ENCODE data around the gene EFNA2.
A peak's percentile ranks its signal among the peaks of the same experiment; 100 is the strongest.
"Not testable (repeated sequence)": the region's sequence is repeated elsewhere in the genome, so short reads cannot be mapped to it uniquely, and the experiment has no call there.

Gene EFNA2

DNA sequence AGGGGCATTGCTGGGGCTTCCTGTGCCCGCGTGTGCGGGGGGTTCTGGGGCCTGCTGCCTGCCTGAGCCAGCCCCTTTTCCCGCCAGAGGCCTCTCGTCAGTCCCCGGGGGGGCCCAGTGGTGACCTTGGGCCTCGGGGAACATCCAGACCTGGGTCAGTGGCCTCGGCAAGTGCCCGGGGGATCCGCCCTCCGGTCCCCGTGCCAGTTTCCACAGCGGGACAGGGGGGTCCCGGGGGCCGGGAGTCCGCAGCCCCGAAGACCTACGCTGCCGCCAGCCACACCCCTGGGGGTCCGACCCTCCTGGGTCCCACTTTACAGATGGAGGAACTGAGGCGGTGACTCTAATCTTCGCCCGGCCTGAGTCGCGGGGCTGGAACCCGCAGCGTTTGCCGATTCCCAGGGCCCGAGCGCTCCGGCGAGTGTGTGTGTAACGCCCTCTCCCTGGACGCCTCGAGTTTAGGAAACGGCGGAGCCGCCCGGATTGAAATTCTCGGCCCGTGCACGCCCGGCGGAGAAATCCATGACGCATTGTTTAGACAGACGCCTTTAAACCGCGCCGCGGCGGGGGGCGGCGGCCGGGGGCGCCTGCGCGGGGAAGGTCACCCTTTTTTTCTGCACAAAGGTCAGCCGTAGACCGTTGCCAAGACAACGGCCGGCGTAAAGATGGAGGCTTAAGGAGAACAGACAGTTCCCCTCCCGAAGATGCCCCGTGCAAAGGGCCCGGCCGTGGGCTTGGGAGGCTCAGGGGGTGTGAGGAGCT lies 39.3 kb downstream of the EFNA2 start:
- Histone ChIP-seq H3K4me3 (peak overlapping the region; percentile 46), H3K27me3 (peaks cover 54% of the 10 kb centered on the region), H3K4me2 (peak overlapping the region; percentile 53)

DNA sequence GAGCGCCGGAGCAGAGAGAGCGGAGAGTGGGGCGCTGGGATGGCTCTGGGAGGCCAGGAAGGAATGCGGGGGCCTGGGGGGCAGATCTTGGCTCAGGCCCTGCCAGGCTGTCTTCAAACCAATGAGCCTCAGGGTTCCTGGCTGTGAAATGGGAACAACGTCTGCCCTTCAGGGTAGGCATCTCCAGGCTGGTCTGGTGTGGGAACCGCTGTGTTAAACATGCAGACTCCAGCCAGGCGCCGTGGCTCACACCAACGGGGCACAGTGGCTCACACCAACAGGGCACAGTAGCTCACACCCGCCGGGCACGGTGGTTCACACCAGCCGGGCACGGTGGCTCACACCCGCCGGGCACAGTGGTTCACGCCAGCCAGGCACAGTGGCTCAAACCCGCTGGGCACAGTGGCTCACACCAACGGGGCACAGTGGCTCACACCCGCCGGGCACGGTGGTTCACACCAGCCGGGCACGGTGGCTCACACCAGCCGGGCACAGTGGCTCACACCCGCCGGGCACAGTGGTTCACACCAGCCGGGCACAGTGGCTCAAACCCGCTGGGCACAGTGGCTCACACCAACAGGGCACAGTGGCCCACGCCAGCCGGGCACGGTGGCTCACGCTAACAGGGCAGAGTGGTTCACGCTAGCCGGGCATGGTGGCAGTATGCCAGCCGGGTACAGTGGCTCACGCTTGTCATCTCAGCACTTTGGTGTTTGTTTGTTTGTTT lies 40.1 kb downstream of the EFNA2 start:
- Histone ChIP-seq H3K9me3 (no peaks in the 10 kb centered on the region), H3K27ac (no peak overlapping the region), H3K4me2 (peak overlapping the region; percentile 53), H3K4me3 (peak overlapping the region; percentile 46), H3K9ac (no peak overlapping the region), H3K27me3 (peaks cover 48% of the 10 kb centered on the region), H3K36me3 (no peaks in the 10 kb centered on the region), H3K4me1 (peaks cover 73% of the 10 kb centered on the region), H4K20me1 (no peaks in the 10 kb centered on the region)
- TF ChIP-seq Cebpa-rat (IDR thresholded peaks at IDR 0.05): no peak

More for the DNA sequence above, 39.3 kb downstream of the EFNA2 start:
- Histone ChIP-seq H3K9me3 (no peaks in the 10 kb centered on the region), H3K4me1 (peaks cover 66% of the 10 kb centered on the region), H3K9ac (no peak overlapping the region), H3K36me3 (no peaks in the 10 kb centered on the region), H4K20me1 (no peaks in the 10 kb centered on the region), H3K27ac (no peak overlapping the region)
- no peak for TF ChIP-seq Cebpa-rat (IDR thresholded peaks at IDR 0.05)

DNA sequence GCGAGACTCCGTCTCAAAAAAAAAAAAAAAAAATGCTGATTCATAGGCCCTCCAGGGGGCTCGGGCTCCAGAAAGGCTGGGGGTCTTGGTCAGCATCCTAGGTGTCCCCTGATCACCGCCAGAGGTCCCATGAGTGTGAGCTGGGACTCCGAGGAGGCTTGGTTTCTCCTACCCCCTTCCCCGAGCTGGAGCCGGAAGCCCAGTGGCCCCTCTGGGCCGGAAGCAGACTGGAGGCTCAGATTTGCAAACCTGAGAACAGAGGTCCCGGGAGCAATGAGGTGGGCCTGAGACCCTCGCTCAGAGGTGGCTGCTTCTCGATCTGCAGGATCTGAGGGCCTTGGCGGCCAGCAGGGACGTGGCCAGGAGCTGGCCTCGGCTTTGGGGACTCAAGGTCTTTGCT lies 41.5 kb downstream of the EFNA2 start:
- no peak overlapping the region for H3K27ac ChIP-seq
- H3K36me3 ChIP-seq: no peaks in the 10 kb centered on the region
- no peak overlapping the region for H3K9ac ChIP-seq
- H3K27me3 ChIP-seq: peaks cover 41% of the 10 kb centered on the region
- no peak overlapping the region for H3K4me3 ChIP-seq
- no peaks in the 10 kb centered on the region for H3K9me3 ChIP-seq
- TF ChIP-seq Cebpa-rat (IDR thresholded peaks at IDR 0.05): no peak
- peak overlapping the region; percentile 52 for H3K4me2 ChIP-seq
- H4K20me1 ChIP-seq: no peaks in the 10 kb centered on the region
- peaks cover 78% of the 10 kb centered on the region for H3K4me1 ChIP-seq

DNA sequence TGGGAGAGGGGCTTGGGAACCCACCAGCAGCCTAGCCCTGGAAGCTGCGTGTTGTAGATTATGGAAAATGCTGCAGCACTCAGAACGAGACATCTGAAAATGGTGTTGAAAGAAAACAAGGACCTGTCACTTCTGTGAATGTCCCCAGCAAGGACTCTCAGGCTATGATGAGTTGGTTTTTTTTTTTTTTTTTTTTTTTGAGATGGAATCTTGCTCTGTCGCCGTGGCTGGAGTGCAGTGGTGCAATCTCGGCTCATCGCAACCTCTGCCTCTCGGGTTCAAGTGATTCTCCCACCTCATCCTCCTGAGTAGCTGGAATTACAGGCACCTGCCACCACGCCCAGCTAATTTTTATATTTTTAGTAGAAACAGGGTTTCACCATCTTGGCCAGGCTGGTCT lies 46.5 kb downstream of the EFNA2 start:
- not testable (repeated sequence) for H3K36me3 ChIP-seq, H4K20me1 ChIP-seq, H3K27me3 ChIP-seq, H3K4me3 ChIP-seq, H3K9me3 ChIP-seq
- Histone ChIP-seq H3K4me2 (peak overlapping the region; percentile 91), H3K4me1 (peaks cover 74% of the 10 kb centered on the region), H3K27ac (peak overlapping the region; percentile 69), H3K9ac (peak overlapping the region; percentile 69; the same call in 1 of the 2 replicates)

DNA sequence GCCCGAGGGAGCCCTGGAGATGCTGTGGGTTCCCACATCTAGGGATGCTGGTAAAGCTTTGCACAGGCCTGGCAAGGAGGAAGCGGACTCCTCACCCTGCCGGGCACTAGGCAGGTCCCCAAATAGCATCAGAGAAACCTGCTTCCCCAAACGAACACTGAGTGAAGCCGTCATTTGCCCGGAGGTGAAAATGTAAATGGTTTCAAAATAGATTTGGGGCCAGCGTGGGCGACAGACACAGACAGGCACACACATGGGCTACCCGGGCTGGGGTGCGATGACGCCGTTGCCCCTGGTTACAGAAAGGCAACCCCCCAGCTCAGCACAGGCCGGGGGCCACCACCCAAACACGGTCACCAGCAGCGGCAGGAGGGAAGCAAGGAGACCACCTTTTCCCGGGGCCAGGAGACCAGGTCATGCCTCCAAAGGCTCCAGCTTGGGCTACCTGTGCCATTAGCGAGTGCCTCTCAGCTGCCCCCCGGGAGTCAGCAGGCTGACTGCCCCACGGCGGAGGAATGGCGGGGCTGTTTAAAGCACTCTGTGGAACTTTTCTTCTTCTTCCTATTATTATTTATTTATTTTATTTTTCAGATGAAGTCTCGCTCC lies 50.5 kb downstream of the EFNA2 start:
- Histone ChIP-seq H3K4me1 (peaks cover 68% of the 10 kb centered on the region), H3K36me3 (no peaks in the 10 kb centered on the region), H3K9ac (no peak overlapping the region), H3K9me3 (no peaks in the 10 kb centered on the region), H4K20me1 (no peaks in the 10 kb centered on the region), H3K4me3 (no peak overlapping the region), H3K4me2 (peak overlapping the region; percentile 71), H3K27me3 (no peaks in the 10 kb centered on the region), H3K27ac (no peak overlapping the region)
- no peak for TF ChIP-seq Cebpa-rat (IDR thresholded peaks at IDR 0.05)

DNA sequence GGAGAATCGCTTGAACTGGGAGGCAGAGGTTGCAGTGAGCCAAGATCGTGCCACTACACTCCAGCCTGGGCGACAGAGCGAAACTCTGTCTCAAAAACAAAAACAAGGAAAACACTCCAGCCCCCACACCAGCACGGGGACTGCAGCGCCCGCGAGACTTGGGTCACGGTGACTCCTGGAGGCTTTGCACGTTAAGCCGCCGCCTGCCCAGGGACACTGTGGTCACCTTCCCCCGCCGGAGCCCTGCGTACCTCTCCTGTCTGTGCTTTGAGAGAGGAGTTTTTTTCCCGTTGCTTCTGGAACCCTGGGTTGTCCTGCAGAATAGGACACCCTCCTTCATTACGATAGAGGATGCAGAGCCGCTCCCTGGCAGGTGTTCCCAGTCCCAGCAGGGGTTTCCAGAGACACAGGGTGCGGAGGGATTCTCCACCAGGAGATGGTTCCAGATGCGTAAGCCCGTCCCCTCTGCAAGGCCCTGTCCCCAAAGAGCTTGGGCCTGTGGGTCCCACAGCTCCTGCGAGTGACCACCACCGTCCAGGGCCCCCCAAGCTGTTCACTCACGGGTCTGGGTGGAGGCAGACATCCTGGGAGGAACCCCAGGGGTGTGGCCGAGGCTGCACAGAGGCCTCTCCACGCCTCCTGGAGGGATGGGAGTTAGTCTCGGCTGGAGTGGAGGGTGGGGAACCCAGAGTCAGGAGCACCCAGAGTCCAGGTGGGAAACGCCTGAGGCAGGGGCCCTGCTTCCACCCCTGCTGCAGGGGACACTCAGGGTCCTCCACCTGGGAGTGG lies 55.2 kb downstream of the EFNA2 start:
- H3K4me3 ChIP-seq: no peak overlapping the region
- no peak overlapping the region for H3K27ac ChIP-seq
- peak overlapping the region; percentile 4; the same call in 1 of the 2 replicates for H3K4me2 ChIP-seq
- no peaks in the 10 kb centered on the region for H3K36me3 ChIP-seq
- H3K9me3 ChIP-seq: no peaks in the 10 kb centered on the region
- no peaks in the 10 kb centered on the region for H3K27me3 ChIP-seq
- no peak overlapping the region for H3K9ac ChIP-seq
- H3K4me1 ChIP-seq: peaks cover 48% of the 10 kb centered on the region
- TF ChIP-seq Cebpa-rat (IDR thresholded peaks at IDR 0.05): no peak
- no peaks in the 10 kb centered on the region for H4K20me1 ChIP-seq

DNA sequence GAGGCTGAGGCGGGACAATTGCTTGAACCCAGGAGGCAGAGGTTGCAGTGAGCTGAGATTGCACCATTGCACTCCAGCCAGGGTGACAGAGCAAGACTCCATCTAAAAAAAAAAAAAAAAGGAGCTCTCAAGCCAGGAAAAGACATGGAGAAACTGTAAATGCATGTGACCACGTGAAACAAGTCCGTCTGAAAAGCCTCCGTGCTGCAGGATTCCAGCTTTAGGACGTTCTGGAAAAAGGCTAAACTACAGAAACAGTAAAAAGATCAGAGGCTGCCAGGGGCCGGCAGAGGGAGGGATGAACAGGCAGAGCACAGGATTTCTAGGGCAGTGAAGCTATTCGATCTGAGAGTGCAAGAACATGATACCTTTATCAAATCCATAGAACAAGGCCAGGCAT lies 57.4 kb downstream of the EFNA2 start:
- no peak for TF ChIP-seq Cebpa-rat (IDR thresholded peaks at IDR 0.05)
- no peak overlapping the region for H3K4me2 ChIP-seq
- H3K27me3 ChIP-seq: no peaks in the 10 kb centered on the region
- H3K36me3 ChIP-seq: no peaks in the 10 kb centered on the region
- H3K4me3 ChIP-seq: no peak overlapping the region
- no peak overlapping the region for H3K9ac ChIP-seq
- no peaks in the 10 kb centered on the region for H3K9me3 ChIP-seq
- H3K4me1 ChIP-seq: peaks cover 48% of the 10 kb centered on the region
- H3K27ac ChIP-seq: no peak overlapping the region
- H4K20me1 ChIP-seq: no peaks in the 10 kb centered on the region

DNA sequence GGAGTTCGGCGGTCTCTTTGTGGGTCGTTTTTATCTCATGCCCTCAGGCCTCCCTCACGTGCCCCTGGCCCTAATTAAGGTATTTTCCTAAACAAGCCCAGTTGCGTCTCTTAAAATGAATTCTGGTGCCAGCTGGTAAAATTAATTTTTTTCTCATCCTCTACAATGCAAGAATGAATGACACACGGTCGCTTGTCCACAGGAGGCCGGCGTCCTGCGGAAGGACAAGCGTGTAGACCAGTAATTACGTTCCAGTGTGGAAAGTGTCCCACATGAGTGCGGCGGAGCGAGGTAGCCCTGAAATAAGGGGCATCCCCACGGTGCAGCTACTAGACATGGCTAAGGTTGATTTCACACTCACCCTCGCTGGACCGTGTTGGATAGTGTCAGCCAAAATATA lies 63.5 kb downstream of the EFNA2 start:
- Histone ChIP-seq H3K27me3 (no peaks in the 10 kb centered on the region), H3K27ac (no peak overlapping the region), H3K4me3 (no peak overlapping the region), H3K4me2 (no peak overlapping the region), H3K9ac (no peak overlapping the region), H3K36me3 (no peaks in the 10 kb centered on the region), H3K9me3 (no peaks in the 10 kb centered on the region), H3K4me1 (peaks cover 42% of the 10 kb centered on the region), H4K20me1 (no peaks in the 10 kb centered on the region)
- TF ChIP-seq Cebpa-rat (IDR thresholded peaks at IDR 0.05): no peak

DNA sequence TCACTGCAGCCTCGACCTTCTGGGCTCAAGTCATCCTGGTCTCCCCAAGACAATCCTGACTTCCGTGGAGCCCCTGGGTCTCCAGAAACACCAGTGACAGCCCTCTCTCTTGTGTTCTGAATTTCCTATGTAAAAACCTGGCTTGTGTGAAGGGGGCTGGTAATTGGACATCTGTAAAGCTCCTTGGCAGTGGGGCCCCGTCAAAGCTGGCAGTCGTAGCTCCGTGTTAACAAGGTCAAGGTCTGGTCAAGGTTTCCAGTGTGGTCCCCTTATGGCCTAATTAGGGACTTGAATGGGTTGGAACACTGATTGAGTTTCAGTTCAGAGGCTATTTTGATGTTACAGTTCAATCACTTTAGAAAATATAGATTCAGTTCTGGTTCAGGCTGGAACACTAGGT lies 65.2 kb downstream of the EFNA2 start:
- Histone ChIP-seq H3K4me3 (no peak overlapping the region), H3K36me3 (no peaks in the 10 kb centered on the region), H3K4me1 (peaks cover 32% of the 10 kb centered on the region), H3K27me3 (no peaks in the 10 kb centered on the region), H3K9me3 (no peaks in the 10 kb centered on the region), H4K20me1 (0 out of 2 replicates have a peak, but pooled peaks cover 4% of the 10 kb centered on the region), H3K9ac (no peak overlapping the region), H3K4me2 (no peak overlapping the region), H3K27ac (no peak overlapping the region)
- TF ChIP-seq Cebpa-rat (IDR thresholded peaks at IDR 0.05): no peak

Measured in BLaER1 (cell line).